Retinal pigment epithelial cell (primary cell): ENCODE data around the gene COPE.

Experiments
- DNase-seq: peaks from one replicate; pipeline ENCODE4 v3.0.0-alpha.2; 2010; ENCODE audit warnings: low read depth
- H3K4me3 ChIP-seq: 2 replicates; pipeline ENCODE4 v1.5.1; 2011; ENCODE audit warnings: mild to moderate bottlenecking, low read length, control low read depth, moderate library complexity
- CTCF ChIP-seq: conservative IDR thresholded peaks from 2 replicates; pipeline ENCODE4 v1.5.1; 2011; ENCODE audit warnings: low read depth, low read length, control low read depth, inconsistent platforms

The COPE gene

GRCh38 chr19:18946918-18947317 is 27.7 kb upstream of the COPE start:
- TF ChIP-seq CTCF: no peak
- no peak for DNase-seq

DNA sequence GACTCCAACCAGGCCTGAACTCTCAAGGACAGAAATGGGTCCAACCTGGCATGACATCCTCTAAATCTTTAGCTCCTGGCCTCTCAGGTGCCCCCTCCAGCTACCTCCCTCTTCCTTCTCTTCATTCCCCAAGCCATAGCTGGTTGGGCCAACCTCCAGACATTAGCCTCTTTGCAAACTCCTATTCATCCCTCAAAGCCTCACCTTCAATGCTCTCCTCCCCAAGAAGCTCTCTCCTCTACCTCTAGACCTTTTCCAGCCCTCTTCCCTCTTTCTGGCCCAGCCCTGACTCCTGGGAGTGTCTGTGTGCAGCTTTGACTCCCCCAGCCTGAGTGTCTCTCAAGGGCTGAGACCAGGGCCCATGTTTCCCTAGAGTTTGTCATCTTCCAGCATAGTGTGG is 27.1 kb upstream of the COPE start:
- no peak for TF ChIP-seq CTCF
- no peak for DNase-seq
- no peak overlapping the region for H3K4me3 ChIP-seq

More at GRCh38 chr19:18946918-18947317, 27.7 kb upstream of the COPE start:
- no peak overlapping the region for H3K4me3 ChIP-seq

DNA sequence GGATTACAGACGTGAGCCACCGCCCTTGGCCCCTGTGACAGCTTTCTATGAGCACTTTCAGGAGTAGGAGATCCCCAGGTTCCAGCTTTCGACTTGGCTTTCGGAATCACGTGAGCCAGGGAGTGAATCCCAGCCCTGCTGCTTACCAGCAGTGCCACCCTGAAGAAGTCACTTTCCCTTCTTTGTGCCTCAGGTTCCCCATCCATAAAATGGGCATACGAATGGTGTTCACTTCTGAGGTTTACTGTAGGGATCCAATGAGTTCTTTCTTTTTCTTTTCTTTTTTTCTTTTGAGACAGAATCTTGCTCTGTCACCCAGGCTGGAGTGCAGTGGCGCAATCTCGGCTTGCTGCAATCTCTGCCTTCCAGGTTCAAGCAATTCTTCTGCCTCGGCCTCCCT is 26.1 kb upstream of the COPE start:
- no peak for DNase-seq
- no peak for TF ChIP-seq CTCF
- no peak overlapping the region for H3K4me3 ChIP-seq

- H3K4me3 ChIP-seq: no peak overlapping the region
- no peak for DNase-seq
- no peak for TF ChIP-seq CTCF
Measured at GRCh38 chr19:18943465-18943864, 24.3 kb upstream of the COPE start.

GRCh38 chr19:18942692-18943091 is 23.5 kb upstream of the COPE start:
- TF ChIP-seq CTCF: no peak
- no peak for DNase-seq
- no peak overlapping the region for H3K4me3 ChIP-seq

DNA sequence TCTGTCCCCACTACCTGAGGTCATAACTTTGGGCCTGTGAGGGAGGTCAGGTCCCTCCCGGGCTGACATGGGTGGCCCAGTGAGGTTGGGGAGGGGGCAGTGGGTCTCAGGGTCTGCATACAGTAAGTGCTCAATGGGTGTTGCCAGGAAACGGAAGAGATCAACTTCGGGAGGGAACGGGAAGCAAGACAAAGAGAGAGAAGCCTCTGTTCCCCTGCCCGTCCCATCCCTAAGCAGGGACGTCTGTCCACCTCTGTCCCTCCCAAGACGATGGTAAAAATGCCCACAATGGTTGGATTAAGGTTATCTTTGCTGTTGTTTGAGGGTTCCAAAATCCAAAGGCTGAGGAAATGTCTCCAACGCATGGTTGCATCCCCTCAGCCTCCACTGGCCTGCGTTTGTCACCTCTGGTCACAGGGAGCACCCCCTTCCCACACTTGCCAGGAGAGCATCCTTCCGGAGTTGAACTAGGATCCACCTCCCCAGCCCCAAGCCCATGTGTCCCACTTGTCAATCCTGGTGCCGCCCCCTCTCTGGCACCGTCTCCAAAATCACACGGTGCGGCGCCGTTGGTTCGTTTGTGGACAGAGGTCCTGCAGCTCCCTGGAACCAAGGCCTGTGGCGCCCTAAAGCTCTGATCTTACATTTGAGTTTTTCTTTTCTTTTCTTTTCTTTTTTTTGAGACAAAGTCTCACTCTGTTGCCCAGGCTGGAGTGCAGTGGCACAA is 22.6 kb upstream of the COPE start:
- DNase-seq: no peak
- H3K4me3 ChIP-seq: peak overlapping the region; percentile 35
- TF ChIP-seq CTCF: no peak

DNA sequence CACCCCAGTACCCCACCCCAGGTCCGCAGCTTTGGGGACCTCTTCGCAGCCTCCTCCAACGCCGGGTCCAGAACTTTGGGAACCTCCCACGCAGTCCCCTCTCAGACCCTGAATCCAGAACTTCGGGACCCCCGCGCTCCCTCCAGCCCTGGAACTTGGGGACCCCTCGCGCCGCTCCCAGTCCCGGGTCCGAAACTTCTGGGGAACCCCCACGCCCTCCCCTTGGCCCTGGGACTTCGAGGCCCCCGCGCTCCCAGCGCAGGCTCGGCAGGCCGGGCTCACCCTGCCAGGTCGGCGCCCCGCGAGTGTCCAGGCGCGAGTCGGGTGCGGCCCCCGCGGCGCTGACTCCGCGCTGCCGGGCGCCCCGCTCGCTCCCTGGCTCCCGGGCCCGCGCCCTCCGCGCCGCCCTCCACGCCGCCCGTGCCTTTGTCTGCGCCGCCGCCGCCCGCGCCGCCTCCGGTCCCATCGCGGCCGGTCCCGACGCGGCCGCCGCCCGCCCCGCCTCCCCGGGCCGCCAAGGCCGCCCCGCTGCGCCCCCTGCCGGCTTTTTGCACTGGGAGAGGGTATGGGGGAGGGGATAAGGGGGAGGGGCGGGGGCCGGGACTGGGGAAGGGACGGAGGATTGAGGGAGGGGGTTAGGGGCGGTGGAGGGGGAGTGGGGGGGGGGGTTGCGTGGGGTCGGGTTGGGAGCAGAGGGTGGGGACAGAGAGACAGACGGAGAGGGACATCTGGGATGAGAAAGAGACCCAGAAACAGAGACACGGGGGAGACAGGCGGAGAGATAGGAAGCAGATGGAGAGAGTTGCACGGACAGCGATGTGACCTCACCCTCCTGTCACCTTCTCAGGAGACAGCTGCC is 21.8 kb upstream of the COPE start, which contains the start of gene HOMER3:
Gene HOMER3 (minus strand): TSS at position 449 of the 859 bp plus-strand sequence. CDS start 2,235 bp downstream, outside the sequence.
- DNase-seq: no peak
- TF ChIP-seq CTCF: peak; percentile 26
- H3K4me3 ChIP-seq: peak within 1 kb of the TSS; percentile 91
